Measurements from ENCODE around the gene SEMA4G. TPM values are rescaled to one million over a fixed set of nuclear protein-coding genes. Genes with fewer than 3 reads are reported as not detected.

SEMA4G gene
- total and polyA plus RNA-seq, 3 experiments from 2014 or later: 0.06 to 0.57 (median 0.49) TPM

- Mint-ChIP-seq H3K4me3 (peak overlapping the region; percentile 71 to 92 (median 84)), H3K9me3 (no peaks in the 10 kb centered on the region), H3K4me1 (peaks cover 21 to 32% (median 22%) of the 10 kb centered on the region in 3 donors), H3K27me3 (no peaks in the 10 kb centered on the region), H3K27ac (peak overlapping the region in 7 of 8 donors; percentile 44 to 88 (median 84)), H3K36me3 (peaks cover 0 to 29% (median 0%) of the 10 kb centered on the region in 3 donors)
- Histone ChIP-seq H3K4me3 (ENCODE audit: low read length) (no peak overlapping the region), H3K4me1 (ENCODE audit: insufficient read depth, low read length) (peaks cover 23% of the 10 kb centered on the region), H3K36me3 (ENCODE audit: insufficient read depth, low read length) (no peaks in the 10 kb centered on the region), H3K27me3 (ENCODE audit: insufficient read depth, low read length, poor library complexity, severe bottlenecking) (no peaks in the 10 kb centered on the region), H3K9me3 (ENCODE audit: low read length) (no peaks in the 10 kb centered on the region), H3K27ac (ENCODE audit: low read depth, low read length) (peak overlapping the region; percentile 67)
- ChIA-PET POLR2A (interaction anchor here (0.6 kb wide), 1 partner anchor 42 kb away, joined by 4 read pairs; no protein-coding TSS in a partner anchor), CTCF (interaction anchor here (0.7 to 2.6 kb wide), 5 partner anchors 7 to 18 kb away, joined by 3 to 9 read pairs (median 5); no protein-coding TSS in a partner anchor)
- DNase-seq: no peak
Measured at GRCh38 chr10:101000915-101001658, 31.8 kb downstream of the SEMA4G start.

DNA sequence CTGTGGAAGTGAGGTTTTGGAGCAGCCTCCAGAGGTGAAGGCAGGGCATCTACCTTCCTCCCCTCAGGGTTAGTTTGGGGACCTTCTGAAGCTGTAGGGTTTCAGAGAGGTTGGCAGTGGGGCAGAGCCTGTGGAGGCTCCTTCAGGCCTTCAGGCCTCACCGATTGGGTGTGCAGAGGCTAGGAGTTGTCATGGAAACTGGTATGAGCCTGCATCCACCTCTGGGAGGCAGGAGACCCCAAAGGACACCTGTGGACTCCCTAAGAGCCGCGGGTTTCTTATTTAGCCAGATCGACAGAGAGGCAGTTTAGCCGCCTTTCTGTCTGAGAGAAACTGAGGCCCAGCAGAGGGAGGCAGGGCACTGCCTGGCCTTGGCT is 32.3 kb downstream of the SEMA4G start:
- DNase-seq: no peak
- Mint-ChIP-seq H3K4me1 (peaks cover 16 to 26% (median 17%) of the 10 kb centered on the region in 3 donors), H3K36me3 (peaks cover 0 to 32% (median 0%) of the 10 kb centered on the region in 3 donors), H3K27ac (peak overlapping the region in 1 of 8 donors; percentile 13), H3K9me3 (no peaks in the 10 kb centered on the region), H3K27me3 (no peaks in the 10 kb centered on the region), H3K4me3 (peak overlapping the region in 2 of 7 donors; percentile 83 to 92)
- no peaks in the 10 kb centered on the region for H3K9me3 ChIP-seq (ENCODE audit: low read length)
- ChIA-PET POLR2A (interaction anchor here (0.6 kb wide), 1 partner anchor 42 kb away, joined by 4 read pairs; no protein-coding TSS in a partner anchor), CTCF (interaction anchor here (1.6 to 2.6 kb wide), 4 partner anchors 8 to 17 kb away, joined by 4 to 9 read pairs (median 6); no protein-coding TSS in a partner anchor)
- no peak overlapping the region for H3K27ac ChIP-seq (ENCODE audit: low read depth, low read length)
- H3K36me3 ChIP-seq (ENCODE audit: insufficient read depth, low read length): no peaks in the 10 kb centered on the region
- H3K27me3 ChIP-seq (ENCODE audit: insufficient read depth, low read length, poor library complexity, severe bottlenecking): no peaks in the 10 kb centered on the region
- H3K4me3 ChIP-seq (ENCODE audit: low read length): no peak overlapping the region
- peaks cover 18% of the 10 kb centered on the region for H3K4me1 ChIP-seq (ENCODE audit: insufficient read depth, low read length)

DNA sequence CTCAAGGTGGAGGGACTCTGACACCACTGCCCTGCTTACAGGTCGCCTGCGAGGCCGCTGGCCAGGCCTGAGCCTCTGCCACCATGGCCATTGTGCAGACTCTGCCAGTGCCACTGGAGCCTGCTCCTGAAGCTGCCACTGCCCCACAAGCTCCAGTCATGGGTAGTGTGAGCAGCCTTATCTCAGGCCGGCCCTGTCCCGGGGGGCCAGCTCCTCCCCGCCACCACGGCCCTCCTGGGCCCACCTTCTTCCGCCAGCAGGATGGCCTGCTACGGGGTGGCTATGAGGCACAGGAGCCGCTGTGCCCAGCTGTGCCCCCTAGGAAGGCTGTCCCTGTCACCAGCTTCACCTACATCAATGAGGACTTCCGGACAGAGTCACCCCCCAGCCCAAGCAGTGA is 33.2 kb downstream of the SEMA4G start:
- POLR2A ChIA-PET: no interaction called here
- H3K27ac Mint-ChIP-seq: no peak overlapping the region

DNA sequence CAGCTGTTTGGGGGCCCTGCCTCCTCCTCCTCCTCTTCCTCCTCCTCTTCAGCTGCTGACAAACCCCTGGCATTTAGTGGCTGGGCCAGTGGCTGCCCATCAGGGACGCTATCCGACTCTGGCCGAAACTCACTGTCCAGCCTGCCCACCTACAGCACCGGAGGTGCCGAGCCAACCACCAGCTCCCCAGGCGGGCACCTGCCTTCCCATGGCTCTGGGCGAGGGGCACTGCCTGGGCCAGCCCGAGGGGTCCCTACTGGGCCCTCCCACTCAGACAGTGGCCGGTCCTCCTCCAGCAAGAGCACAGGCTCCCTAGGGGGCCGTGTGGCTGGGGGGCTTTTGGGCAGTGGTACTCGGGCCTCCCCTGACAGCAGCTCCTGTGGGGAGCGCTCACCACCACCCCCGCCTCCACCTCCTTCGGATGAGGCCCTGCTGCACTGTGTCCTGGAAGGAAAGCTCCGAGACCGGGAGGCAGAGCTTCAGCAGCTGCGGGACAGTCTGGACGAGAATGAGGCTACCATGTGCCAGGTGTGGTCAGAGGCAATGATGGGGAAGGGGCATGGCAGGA is 34.4 kb downstream of the SEMA4G start:
- Histone ChIP-seq H3K4me3 (ENCODE audit: low read length) (no peak overlapping the region), H3K9me3 (ENCODE audit: low read length) (no peaks in the 10 kb centered on the region), H3K27me3 (ENCODE audit: insufficient read depth, low read length, poor library complexity, severe bottlenecking) (no peaks in the 10 kb centered on the region), H3K27ac (ENCODE audit: low read depth, low read length) (no peak overlapping the region), H3K4me1 (ENCODE audit: insufficient read depth, low read length) (peaks cover 9% of the 10 kb centered on the region), H3K36me3 (ENCODE audit: insufficient read depth, low read length) (no peaks in the 10 kb centered on the region)
- ChIA-PET CTCF (interaction anchor here (2.2 to 4.9 kb wide), 3 partner anchors 8 to 15 kb away, joined by 7 to 30 read pairs (median 9); no protein-coding TSS in a partner anchor), POLR2A (interaction anchor here (1.6 kb wide), 1 partner anchor 27 kb away, joined by 3 read pairs; the partner anchor contains the start of genes PDZD7 and SFXN3)
- H3K9me3 Mint-ChIP-seq: no peaks in the 10 kb centered on the region
- H3K4me3 Mint-ChIP-seq: no peak overlapping the region
- peaks cover 0 to 29% (median 0%) of the 10 kb centered on the region in 3 donors for H3K36me3 Mint-ChIP-seq
- DNase-seq: no peak
- peaks cover 8 to 12% (median 9%) of the 10 kb centered on the region in 3 donors for H3K4me1 Mint-ChIP-seq
- H3K27me3 Mint-ChIP-seq: no peaks in the 10 kb centered on the region
- H3K27ac Mint-ChIP-seq: no peak overlapping the region

More for the DNA sequence above, 33.2 kb downstream of the SEMA4G start:
- no peak for DNase-seq
- Mint-ChIP-seq H3K27me3 (no peaks in the 10 kb centered on the region), H3K4me1 (peaks cover 14 to 22% (median 17%) of the 10 kb centered on the region in 3 donors), H3K9me3 (no peaks in the 10 kb centered on the region), H3K4me3 (no peak overlapping the region), H3K36me3 (peaks cover 0 to 35% (median 0%) of the 10 kb centered on the region in 3 donors)
- Histone ChIP-seq H3K27me3 (ENCODE audit: insufficient read depth, low read length, poor library complexity, severe bottlenecking) (no peaks in the 10 kb centered on the region), H3K27ac (ENCODE audit: low read depth, low read length) (no peak overlapping the region), H3K36me3 (ENCODE audit: insufficient read depth, low read length) (no peaks in the 10 kb centered on the region), H3K4me1 (ENCODE audit: insufficient read depth, low read length) (peaks cover 16% of the 10 kb centered on the region), H3K9me3 (ENCODE audit: low read length) (no peaks in the 10 kb centered on the region), H3K4me3 (ENCODE audit: low read length) (no peak overlapping the region)
- CTCF ChIA-PET: interaction anchor here (1.8 to 4.9 kb wide), 4 partner anchors 9 to 16 kb away, joined by 4 to 30 read pairs (median 8); no protein-coding TSS in a partner anchor

DNA sequence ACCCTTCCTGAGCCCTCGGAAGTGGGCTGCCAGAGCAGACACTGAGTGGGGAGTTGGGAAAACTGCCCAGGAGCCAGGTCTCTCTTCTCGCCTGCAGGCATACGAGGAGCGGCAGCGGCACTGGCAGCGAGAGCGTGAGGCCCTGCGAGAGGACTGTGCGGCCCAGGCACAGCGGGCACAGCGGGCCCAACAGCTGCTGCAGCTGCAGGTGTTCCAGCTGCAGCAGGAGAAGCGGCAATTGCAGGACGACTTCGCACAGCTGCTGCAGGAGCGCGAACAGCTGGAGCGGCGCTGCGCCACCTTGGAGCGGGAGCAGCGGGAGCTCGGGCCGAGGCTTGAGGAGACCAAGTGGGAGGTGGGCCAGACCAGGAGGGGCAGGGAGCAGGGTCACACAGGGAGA is 36.1 kb downstream of the SEMA4G start:
- no peaks in the 10 kb centered on the region for H3K36me3 ChIP-seq (ENCODE audit: insufficient read depth, low read length)
- DNase-seq: no peak
- no peaks in the 10 kb centered on the region for H3K9me3 Mint-ChIP-seq
- H3K27me3 Mint-ChIP-seq: no peaks in the 10 kb centered on the region
- peak overlapping the region in 1 of 8 donors; percentile 54 for H3K27ac Mint-ChIP-seq
- H3K4me1 Mint-ChIP-seq: peaks cover 6 to 10% (median 7%) of the 10 kb centered on the region in 3 donors
- no peak overlapping the region for H3K27ac ChIP-seq (ENCODE audit: low read depth, low read length)
- peaks cover 0 to 28% (median 0%) of the 10 kb centered on the region in 3 donors for H3K36me3 Mint-ChIP-seq
- no peak overlapping the region for H3K4me3 ChIP-seq (ENCODE audit: low read length)
- H3K4me3 Mint-ChIP-seq: no peak overlapping the region
- no peaks in the 10 kb centered on the region for H3K9me3 ChIP-seq (ENCODE audit: low read length)
- no peaks in the 10 kb centered on the region for H3K27me3 ChIP-seq (ENCODE audit: insufficient read depth, low read length, poor library complexity, severe bottlenecking)
- H3K4me1 ChIP-seq (ENCODE audit: insufficient read depth, low read length): peaks cover 1% of the 10 kb centered on the region
- ChIA-PET POLR2A (interaction anchor here (0.6 kb wide), 1 partner anchor 181 kb away, joined by 5 read pairs; no protein-coding TSS in a partner anchor), CTCF (interaction anchor here (1.3 to 4.9 kb wide), 2 partner anchors 10 to 13 kb away, joined by 6 to 30 read pairs; no protein-coding TSS in a partner anchor)

- H3K4me3 Mint-ChIP-seq: no peak overlapping the region
- Histone ChIP-seq H3K4me3 (ENCODE audit: low read length) (no peak overlapping the region), H3K36me3 (ENCODE audit: insufficient read depth, low read length) (no peaks in the 10 kb centered on the region), H3K9me3 (ENCODE audit: low read length) (no peaks in the 10 kb centered on the region), H3K27ac (ENCODE audit: low read depth, low read length) (no peak overlapping the region), H3K4me1 (ENCODE audit: insufficient read depth, low read length) (no peaks in the 10 kb centered on the region), H3K27me3 (ENCODE audit: insufficient read depth, low read length, poor library complexity, severe bottlenecking) (no peaks in the 10 kb centered on the region)
- peaks cover 2 to 3% (median 3%) of the 10 kb centered on the region in 3 donors for H3K4me1 Mint-ChIP-seq
- no peak for DNase-seq
- no peaks in the 10 kb centered on the region for H3K9me3 Mint-ChIP-seq
- no peaks in the 10 kb centered on the region for H3K27me3 Mint-ChIP-seq
- POLR2A ChIA-PET: interaction anchor here (0.6 to 0.8 kb wide), 2 partner anchors 11 to 181 kb away, joined by 3 to 5 read pairs; no protein-coding TSS in a partner anchor
- H3K27ac Mint-ChIP-seq: no peak overlapping the region
- peaks cover 0 to 27% (median 0%) of the 10 kb centered on the region in 3 donors for H3K36me3 Mint-ChIP-seq
- CTCF ChIA-PET: interaction anchor here (4.9 to 7.0 kb wide), 2 partner anchors 8 to 10 kb away, joined by 30 to 64 read pairs; partner anchors contain the start of gene LZTS2
Measured at GRCh38 chr10:101005869-101006567, 36.7 kb downstream of the SEMA4G start.

GRCh38 chr10:101006593-101007098 is 37.3 kb downstream of the SEMA4G start:
- ChIA-PET CTCF (interaction anchor here (1.4 to 7.0 kb wide), 3 partner anchors 8 to 34 kb away, joined by 6 to 64 read pairs (median 30); partner anchors contain the start of gene LZTS2), POLR2A (interaction anchor here (0.8 kb wide), 1 partner anchor 10 kb away, joined by 3 read pairs; no protein-coding TSS in a partner anchor)
- Mint-ChIP-seq H3K9me3 (no peaks in the 10 kb centered on the region), H3K27me3 (no peaks in the 10 kb centered on the region), H3K36me3 (peaks cover 0 to 26% (median 0%) of the 10 kb centered on the region in 3 donors), H3K4me3 (no peak overlapping the region), H3K27ac (no peak overlapping the region), H3K4me1 (no peaks in the 10 kb centered on the region)
- H3K9me3 ChIP-seq (ENCODE audit: low read length): no peaks in the 10 kb centered on the region
- H3K36me3 ChIP-seq (ENCODE audit: insufficient read depth, low read length): no peaks in the 10 kb centered on the region
- no peak overlapping the region for H3K27ac ChIP-seq (ENCODE audit: low read depth, low read length)
- H3K4me1 ChIP-seq (ENCODE audit: insufficient read depth, low read length): no peaks in the 10 kb centered on the region
- no peak overlapping the region for H3K4me3 ChIP-seq (ENCODE audit: low read length)
- DNase-seq: no peak
- no peaks in the 10 kb centered on the region for H3K27me3 ChIP-seq (ENCODE audit: insufficient read depth, low read length, poor library complexity, severe bottlenecking)
